Gastroesophageal sphincter (tissue), 4 donors: Measurements from ENCODE around the gene CLMP. TPM values are rescaled to one million over a fixed set of nuclear protein-coding genes. Genes with fewer than 3 reads are reported as not detected.

Source experiments
- ATAC-seq: fragments of 150-250 bp; one replicate; pipeline ENCODE4 v1.9.1; 2016; ENCODE audit warnings: mild to moderate bottlenecking, moderate library complexity
- H3K27ac ChIP-seq, 4 donors: fragments of 200-600 bp; sonication (generic) in 3 of 4; 1 replicate in 3 of 4; 2 replicates in 1 of 4; pipeline ENCODE4 v1.5.1; 2016 to 2019
- H3K27me3 ChIP-seq: fragments of 200-600 bp; sonication (generic); one replicate; pipeline ENCODE4 v1.5.1; 2019
- H3K36me3 ChIP-seq, 2 donors: fragments of 200-600 bp; sonication (generic); one replicate each; pipeline ENCODE4 v1.5.1; 2019; ENCODE audit warnings: control low read depth in 1 of 2
- H3K4me1 ChIP-seq, 3 donors: fragments of 200-600 bp; sonication (generic); 1 replicate in 2 of 3; 2 replicates in 1 of 3; pipeline ENCODE4 v1.5.1; 2016 to 2019; ENCODE audit warnings: control low read depth in 2 of 3
- H3K4me3 ChIP-seq, 2 donors: fragments of 200-600 bp; sonication (generic); one replicate each; pipeline ENCODE4 v1.5.1; 2019; ENCODE audit warnings: mild to moderate bottlenecking in 1 of 2, moderate library complexity in 1 of 2
- H3K9me3 ChIP-seq, 3 donors: fragments of 200-600 bp; sonication (generic); one replicate each; pipeline ENCODE4 v1.5.1; 2017 to 2019; ENCODE audit warnings: control low read depth in 2 of 3
- CTCF ChIP-seq, 4 experiments: fragments of 200-600 bp in 2 of 4; fragments of 450-650 bp in 2 of 4; sonication (generic) in 1 of 4; IDR thresholded peaks; one replicate each; pipeline ENCODE4 v1.5.1; 2017 to 2019; ENCODE audit warnings: antibody characterized with exemption in 4 of 4, mild to moderate bottlenecking in 2 of 4, moderate library complexity in 2 of 4
- EP300 ChIP-seq: sonication (generic); formaldehyde crosslinking; IDR thresholded peaks from one replicate; pipeline ENCODE4 v1.6.1; 2017; ENCODE audit warnings: antibody characterized with exemption, mild to moderate bottlenecking
- POLR2A ChIP-seq, 2 donors: fragments of 450-650 bp; IDR thresholded peaks; one replicate each; pipeline ENCODE4 v1.6.1; 2017; ENCODE audit warnings: antibody characterized with exemption in 2 of 2, mild to moderate bottlenecking in 2 of 2, moderate library complexity in 1 of 2
- POLR2AphosphoS5 ChIP-seq: sonication (generic); formaldehyde crosslinking; IDR thresholded peaks from one replicate; pipeline ENCODE4 v1.6.1; 2017; ENCODE audit warnings: antibody characterized with exemption
- WGBS, 2 donors: methylation state at CpG; one replicate each; pipeline ENCODE4 v1.1.5; 2018; ENCODE audit warnings: low coverage in 1 of 2; 5-methylcytosine and 5-hydroxymethylcytosine counted together
- total RNA-seq, 4 donors: library from RNA; depleted of rRNA; stranded (reverse); fragments of >200 nt; gene quantifications; one replicate each; pipeline ENCODE4 v1.1.0, GENCODE V29; 2016

The CLMP gene
- total RNA-seq, 4 donors from 2014 or later = 89.1 to 274 (median 151) TPM

GRCh38 chr11:123073343-123074057, 121.5 kb downstream of the CLMP start:
- H3K36me3 ChIP-seq = peaks cover 0 to 51% of the 10 kb centered on the region in 2 donors
- H3K27ac ChIP-seq = no peak overlapping the region
- no peaks in the 10 kb centered on the region for H3K27me3 ChIP-seq
- peaks cover 0 to 41% (median 8%) of the 10 kb centered on the region in 3 donors for H3K4me1 ChIP-seq
- no peaks in the 10 kb centered on the region for H3K9me3 ChIP-seq
- ATAC-seq = no peak
- WGBS, 2 donors = 73 to 89% methylated on average over 6 to 12 of the region's 14 CpGs
- H3K4me3 ChIP-seq = no peak overlapping the region
- TF ChIP-seq EP300 (no peak), CTCF (IDR thresholded peaks at IDR 0.05) (no peak), POLR2AphosphoS5 (no peak), POLR2A (IDR thresholded peaks at IDR 0.05) (no peak)

- H3K9me3 ChIP-seq = no peaks in the 10 kb centered on the region
- H3K4me1 ChIP-seq = peaks cover 0 to 42% (median 8%) of the 10 kb centered on the region in 3 donors
- ATAC-seq = no peak
- H3K27ac ChIP-seq = peak overlapping the region in 1 of 4 donors; percentile 48
- H3K27me3 ChIP-seq = no peaks in the 10 kb centered on the region
- TF ChIP-seq CTCF (IDR thresholded peaks at IDR 0.05) (no peak), POLR2A (IDR thresholded peaks at IDR 0.05) (no peak), EP300 (no peak), POLR2AphosphoS5 (no peak)
- no peak overlapping the region for H3K4me3 ChIP-seq
- peaks cover 0 to 49% of the 10 kb centered on the region in 2 donors for H3K36me3 ChIP-seq
Observed at GRCh38 chr11:123072762-123073161, 122.3 kb downstream of the CLMP start.

GRCh38 chr11:123072332-123072761, 122.7 kb downstream of the CLMP start:
- ATAC-seq = no peak
- Histone ChIP-seq H3K27me3 (no peaks in the 10 kb centered on the region), H3K36me3 (peaks cover 0 to 45% of the 10 kb centered on the region in 2 donors), H3K4me1 (peaks cover 0 to 42% (median 8%) of the 10 kb centered on the region in 3 donors), H3K4me3 (no peak overlapping the region), H3K9me3 (no peaks in the 10 kb centered on the region), H3K27ac (peak overlapping the region in 1 of 4 donors; percentile 48)
- TF ChIP-seq POLR2A (IDR thresholded peaks at IDR 0.05) = no peak
- no peak for TF ChIP-seq CTCF (IDR thresholded peaks at IDR 0.05)
- 17 to 64% methylated on average over 1 to 2 of the region's 2 CpGs for WGBS, 2 donors

GRCh38 chr11:123069908-123070821, 124.9 kb downstream of the CLMP start:
- 32 to 36% methylated on average over 4 to 5 of the region's 5 CpGs for WGBS, 2 donors
- H3K9me3 ChIP-seq = no peaks in the 10 kb centered on the region
- no peak for ATAC-seq
- H3K4me1 ChIP-seq = peaks cover 0 to 55% (median 8%) of the 10 kb centered on the region in 3 donors
- H3K27ac ChIP-seq = peak overlapping the region; percentile 40 to 62 (median 50)
- H3K4me3 ChIP-seq = peak overlapping the region in 1 of 2 donors; percentile 15
- H3K27me3 ChIP-seq = no peaks in the 10 kb centered on the region
- no peak for TF ChIP-seq EP300
- no peak for TF ChIP-seq POLR2A (IDR thresholded peaks at IDR 0.05)
- no peak for TF ChIP-seq CTCF (IDR thresholded peaks at IDR 0.05)
- TF ChIP-seq POLR2AphosphoS5 = no peak
- H3K36me3 ChIP-seq = peaks cover 0 to 36% of the 10 kb centered on the region in 2 donors
